Dermis microvascular lymphatic vessel endothelial cell (primary cell): ENCODE results near the gene USP25. TPM values are rescaled to one million over a fixed set of nuclear protein-coding genes. Genes with fewer than 3 reads are reported as not detected.

ENCODE experiments used
- DNase-seq, 2 donors: peaks; one replicate each; pipeline versions ENCODE4 v3.0.0 to v3.0.0-alpha.2; 2010; ENCODE audit warnings: low read depth in 2 of 2
- total RNA-seq: library from RNA; depleted of rRNA; stranded (reverse); fragments of >200 nt; gene quantifications from 2 replicates; pipeline ENCODE4 v1.2.1, GENCODE V29; 2014

Gene USP25
- total RNA-seq, 1 donor from 2014 or later: 50.2 TPM

DNA sequence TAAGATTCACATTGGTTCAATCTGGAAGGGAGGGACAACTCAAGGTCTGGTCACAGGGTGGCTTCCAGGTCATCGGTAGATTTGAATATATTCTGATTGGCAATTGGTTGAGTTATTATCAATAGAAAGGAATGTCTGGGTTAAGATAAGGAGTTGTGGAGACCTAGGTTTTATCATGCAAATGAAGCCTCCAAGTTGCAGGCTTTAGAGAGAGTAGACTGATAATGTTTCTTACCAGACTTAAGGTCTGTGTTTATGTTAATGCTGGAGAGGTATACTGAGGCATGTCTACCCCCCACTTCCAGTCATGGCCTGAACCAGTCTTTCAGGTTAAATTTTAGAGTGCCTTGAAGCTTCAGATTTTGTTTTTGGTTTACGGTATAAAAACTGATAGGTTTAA lies 29.7 kb downstream of the USP25 start:
- DNase-seq: no peak

DNA sequence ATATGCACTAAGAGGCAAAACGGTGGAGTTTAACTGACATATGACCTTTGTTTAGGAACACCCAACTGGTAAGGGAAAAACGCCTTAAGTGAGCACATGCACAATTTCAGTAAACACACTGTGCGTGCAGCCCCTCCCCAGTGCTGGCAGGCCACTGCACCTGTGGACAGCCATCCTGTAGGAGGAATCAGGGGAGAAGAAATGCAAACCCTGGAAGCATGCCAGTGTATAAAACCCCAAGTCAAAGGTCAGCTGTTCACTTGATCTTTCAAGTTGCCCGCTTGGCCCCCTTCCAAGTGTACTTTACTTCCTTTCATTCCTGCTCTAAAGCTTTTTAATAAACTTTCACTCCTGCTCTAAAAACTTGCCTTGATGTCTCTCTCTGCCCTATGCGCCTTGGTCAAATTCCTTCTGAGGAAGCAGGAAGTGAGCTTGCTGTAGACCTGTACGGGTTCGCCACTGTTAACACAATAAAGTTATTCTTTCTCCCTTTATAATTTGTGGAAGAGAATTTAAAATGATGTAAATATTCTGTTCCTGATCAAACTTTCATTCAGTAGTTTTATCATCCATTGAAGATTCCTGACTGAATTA lies 31.8 kb downstream of the USP25 start:
- peak in 1 of 2 donors; percentile 22 for DNase-seq

DNA sequence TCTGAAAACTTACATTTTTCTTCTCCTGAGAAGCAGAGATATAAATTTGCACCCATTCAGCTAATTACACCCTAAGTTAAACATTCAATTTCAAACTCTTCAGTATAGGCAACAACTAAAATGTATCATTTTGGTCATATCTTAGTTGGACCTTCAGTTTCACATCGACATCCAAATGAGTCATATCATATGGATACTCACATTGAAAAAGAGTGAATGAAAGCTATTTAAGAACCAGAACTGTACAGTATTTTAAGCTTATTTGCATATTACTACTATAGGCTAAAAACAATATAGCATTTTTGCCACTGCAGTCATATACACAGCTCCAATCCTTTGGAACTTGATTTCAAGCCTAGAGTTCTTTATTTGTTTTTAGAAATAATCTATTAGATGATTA lies 33.6 kb downstream of the USP25 start:
- DNase-seq: no peak

DNA sequence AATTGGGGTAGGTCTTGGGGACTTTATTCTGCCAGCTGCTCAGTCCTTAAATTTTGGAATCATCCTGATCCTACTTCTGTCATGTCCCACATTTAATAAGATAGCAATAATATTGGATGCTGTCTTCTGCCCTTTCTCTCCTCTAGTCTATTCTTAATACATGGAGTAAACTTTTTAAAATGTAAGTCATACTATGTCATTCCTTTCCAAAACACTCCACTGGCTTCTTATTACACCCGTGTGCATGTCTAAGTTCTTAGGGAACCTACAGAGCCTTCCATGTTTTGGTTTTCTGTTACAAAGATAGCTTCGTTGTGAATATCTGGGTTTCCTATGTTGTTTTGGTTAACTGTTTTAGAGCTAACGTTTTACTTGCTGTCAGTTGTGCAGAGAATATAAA lies 35.1 kb downstream of the USP25 start:
- DNase-seq: no peak

DNA sequence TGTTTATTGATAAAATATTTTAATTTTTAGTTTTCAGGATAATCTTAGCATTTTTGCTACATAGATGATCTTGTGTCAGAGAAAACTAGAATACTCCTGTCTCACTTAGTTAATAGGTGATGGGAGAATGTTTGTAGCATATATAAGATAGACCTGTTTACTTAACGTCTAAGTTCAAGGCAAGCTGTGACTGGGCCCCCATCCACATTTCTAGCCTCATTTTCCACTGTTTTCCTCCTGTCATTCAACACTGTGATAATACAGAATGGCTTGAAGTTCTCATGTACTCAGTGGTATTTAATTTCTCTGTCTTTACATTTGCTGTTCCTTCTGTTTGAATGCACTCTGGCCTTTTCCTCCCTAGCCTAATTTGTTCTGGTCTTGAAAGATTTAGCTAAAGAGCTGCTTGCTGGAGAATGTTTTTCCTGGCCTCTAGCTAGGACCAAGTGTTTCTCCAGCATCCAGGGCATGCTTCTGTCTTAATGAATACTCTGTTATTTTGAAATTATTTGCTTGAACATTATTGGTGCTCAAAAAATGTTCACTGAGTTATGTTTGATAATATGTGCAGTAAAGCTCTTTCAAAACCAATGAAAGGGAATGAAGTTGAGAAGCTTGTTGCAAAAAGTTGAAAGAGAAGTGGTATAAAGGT lies 37.3 kb downstream of the USP25 start:
- DNase-seq: no peak

DNA sequence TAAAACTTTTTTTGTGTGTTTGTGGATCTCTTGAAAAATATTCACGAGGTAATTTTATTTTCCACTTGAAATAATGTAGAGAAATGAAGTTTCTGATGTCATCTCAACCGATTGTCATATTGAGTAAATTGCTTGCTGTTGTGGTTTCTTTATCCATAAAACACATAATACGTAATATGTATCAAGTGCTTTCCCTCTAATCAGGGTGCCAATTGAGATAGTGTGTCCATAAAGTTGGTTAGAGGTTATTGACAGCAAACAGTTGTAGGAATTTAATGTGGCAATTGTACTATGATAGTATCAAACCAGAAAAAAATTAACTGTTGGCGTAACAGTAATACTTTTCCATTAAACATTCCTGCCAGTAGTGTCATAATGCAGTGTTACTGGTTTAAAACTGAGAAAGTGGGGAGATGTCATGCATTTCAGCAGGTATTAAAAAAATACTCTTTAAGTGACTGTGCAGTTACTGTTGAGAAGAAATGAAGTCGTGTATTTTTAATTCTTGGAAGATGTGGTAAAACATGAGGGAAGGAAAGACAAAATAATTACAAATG lies 38.3 kb downstream of the USP25 start:
- no peak for DNase-seq

DNA sequence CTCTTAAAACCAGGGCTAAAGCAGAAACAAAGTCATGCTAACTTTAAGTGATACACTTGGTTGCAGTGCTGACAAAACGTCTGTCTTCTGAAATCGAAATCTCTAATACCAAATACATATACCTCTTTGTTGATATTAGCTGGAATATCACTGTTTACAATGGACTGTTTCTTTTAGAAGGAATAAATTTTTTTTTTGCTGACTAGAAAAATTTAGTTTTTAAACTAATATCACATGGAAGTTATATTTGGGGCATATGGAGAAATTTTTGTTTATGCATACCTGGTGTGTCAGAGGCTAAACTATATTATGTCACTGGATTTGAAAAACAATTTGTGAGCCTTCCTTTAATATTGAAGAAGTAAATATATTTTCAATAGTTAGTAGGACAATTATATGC lies 39.1 kb downstream of the USP25 start:
- no peak for DNase-seq

DNA sequence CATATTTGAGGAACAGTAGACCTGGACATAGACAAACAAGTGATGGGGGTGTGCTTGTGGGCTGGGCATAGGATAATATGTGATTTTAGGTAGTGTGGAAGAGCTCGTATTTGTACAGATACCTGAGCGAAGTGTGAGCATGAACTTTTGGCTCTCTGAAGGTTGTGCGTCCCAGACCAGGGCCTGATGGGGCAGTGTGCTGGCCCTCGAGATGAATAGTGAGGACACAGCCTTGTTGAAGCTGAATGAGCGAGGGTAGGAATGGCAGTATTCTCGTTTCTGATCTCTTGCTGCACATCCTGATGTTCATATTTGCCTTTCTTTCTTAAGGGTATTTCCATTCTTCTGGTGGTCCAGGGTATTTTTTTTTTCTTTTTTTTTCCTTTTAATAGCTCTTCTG lies 41.5 kb downstream of the USP25 start:
- no peak for DNase-seq

DNA sequence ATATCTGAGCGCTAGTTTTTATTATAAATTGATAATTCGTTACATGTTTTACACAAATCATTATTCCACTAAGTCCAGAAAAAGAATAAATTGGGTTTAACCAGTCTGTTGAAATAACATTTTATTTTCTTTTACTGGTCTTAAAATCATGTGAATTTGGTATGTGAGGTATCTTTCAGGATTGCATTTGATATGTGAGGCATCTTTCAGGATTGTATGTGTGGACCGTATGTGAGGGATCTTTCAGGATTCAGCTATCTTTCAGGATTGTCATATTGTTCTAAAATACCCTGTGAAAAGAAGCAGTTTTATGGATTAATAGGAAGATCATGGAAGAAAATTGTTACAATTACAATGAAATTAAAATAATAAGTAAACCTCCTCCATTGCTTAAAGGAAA lies 42.9 kb downstream of the USP25 start:
- no peak for DNase-seq

DNA sequence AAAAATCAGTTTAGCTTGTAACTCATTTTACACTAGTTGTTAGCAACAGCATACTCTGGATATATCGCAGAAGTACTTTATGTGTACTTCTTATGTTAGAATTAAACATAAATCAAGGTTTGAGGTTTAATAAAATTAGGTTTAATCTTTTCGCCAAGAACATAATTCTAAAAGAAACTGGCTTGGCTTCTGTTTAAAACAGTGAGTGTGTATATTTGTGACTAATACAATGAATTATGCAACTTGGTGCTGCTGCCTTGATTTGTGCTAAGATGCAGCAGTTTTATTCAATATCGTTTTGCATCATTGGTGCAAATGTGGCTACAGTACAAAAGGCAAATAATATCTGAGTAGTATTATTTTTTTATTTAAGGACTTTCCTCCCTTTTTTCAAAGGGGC lies 44.8 kb downstream of the USP25 start:
- no peak for DNase-seq

DNA sequence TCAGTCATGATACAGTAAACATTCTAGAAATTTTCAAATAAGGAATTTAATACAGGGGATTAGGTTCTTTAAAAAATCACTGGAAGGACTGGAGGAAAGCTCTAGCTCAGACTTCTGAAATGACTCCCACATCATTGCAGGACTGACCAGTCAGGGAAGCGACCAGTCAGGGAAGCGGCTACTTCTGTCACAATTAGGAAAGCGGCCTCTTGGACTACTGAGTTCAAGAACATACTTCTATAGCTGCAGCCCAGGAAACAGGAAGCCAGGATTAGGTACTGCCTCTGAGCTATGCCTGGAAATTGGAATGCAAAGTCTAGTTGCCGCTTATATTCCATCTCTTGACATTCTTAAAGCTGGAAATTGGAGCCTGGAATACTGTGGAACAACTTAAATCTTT lies 45.5 kb downstream of the USP25 start:
- no peak for DNase-seq

DNA sequence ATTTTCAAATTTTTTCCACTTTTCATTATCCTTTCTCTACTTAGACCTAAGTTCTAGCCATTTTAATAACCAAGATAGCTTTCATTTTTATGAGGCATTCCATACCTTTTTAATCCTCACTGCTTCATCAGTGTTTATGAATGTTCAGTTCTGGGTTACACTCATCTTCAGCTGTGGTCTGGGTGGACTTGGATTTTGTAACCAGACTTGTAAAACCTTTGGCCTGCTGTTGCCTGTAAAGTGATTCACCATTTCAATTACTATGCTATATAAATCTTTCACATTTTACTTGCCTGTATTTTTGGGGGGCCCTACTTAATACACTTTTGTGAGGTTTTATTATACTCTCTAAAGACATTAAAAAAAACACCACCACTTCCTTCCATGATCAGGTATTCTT lies 46.2 kb downstream of the USP25 start:
- DNase-seq: no peak

DNA sequence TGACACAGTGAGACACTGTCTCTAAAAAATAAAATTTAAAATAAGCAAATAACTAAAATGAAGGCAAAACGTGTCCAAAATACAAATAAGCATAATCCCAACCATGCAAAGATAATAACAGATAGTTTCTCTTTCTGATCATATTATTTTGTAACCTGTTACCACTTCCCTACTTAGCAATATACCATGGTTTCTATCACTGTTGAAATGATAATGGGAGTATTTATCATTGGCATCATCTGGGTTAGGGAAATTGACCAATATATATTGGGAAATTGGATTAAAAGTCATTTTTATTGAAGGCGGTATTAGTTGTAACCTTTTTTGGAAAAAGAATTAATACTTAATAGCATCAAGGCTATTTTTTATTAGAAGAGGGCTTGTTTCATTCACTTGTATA lies 47.0 kb downstream of the USP25 start:
- DNase-seq: no peak

DNA sequence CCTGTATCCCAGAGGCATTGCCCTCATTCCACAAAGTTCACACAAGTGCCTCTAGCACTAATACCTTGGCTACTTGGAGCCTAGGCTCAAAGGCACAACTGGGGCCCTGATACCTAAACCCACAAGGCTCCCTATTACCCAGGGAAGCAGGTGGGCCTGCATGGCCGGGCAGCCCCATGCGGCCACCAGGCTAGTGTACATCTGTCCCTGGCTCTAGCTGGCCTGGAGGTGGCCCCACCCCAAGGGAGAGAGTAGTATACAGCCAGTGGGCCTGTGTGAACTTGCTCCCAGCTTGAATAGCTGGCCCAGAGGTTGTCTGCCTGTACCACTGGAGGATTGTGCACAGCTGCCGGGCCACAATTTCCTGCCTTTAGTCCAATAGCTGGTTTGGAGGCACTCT lies 52.2 kb downstream of the USP25 start:
- no peak for DNase-seq

DNA sequence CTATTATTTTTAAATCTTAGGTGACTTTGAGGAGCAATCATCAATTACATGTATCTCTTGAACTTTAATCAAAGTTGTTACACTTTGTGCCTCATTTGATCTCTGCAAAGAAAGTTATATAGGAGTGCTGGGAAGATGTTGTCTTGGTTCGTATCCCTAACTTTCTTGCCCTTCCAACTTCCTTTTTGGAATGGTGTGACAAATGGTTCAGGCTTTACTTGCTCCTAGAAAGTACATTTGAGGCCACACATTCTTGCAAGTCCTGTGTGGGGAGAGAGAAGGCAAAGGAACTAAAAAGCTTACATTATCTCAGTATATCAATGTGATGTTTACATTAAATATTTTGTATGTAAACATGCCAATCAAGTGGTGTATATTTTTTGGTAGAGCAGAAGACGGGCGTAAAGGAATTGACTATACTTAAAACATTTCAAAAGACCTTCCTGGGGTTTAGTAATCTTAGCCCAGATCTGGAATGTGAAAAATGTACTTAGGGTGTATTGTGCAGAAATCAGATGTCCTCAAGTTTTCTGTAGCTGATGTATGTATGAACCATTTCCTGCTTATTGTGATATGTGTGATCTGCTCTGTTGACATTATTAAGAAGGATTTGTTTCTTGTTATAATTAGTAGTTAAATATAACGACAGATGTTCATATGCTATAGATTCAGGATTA lies 59.2 kb downstream of the USP25 start:
- DNase-seq: peak in 1 of 2 donors; percentile 36

DNA sequence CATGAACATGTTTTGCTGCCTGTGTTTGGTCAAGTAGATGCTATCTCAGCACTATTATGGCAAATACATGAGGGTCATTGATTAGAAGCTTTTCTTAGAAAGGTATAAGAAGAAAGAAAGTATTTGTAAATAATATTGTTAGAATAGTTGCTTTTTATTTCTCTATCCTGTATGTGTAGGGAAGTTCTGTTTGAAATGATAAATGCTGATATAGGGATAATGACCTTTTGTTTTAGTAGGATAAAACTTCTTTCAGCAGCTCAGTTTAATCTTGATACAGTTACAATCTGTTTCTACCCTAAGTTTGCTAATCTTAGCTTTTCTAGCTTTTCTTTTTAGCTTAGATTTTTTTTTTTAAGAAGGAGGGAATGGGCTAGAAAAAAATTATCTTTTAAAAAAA lies 63.3 kb downstream of the USP25 start:
- no peak for DNase-seq

DNA sequence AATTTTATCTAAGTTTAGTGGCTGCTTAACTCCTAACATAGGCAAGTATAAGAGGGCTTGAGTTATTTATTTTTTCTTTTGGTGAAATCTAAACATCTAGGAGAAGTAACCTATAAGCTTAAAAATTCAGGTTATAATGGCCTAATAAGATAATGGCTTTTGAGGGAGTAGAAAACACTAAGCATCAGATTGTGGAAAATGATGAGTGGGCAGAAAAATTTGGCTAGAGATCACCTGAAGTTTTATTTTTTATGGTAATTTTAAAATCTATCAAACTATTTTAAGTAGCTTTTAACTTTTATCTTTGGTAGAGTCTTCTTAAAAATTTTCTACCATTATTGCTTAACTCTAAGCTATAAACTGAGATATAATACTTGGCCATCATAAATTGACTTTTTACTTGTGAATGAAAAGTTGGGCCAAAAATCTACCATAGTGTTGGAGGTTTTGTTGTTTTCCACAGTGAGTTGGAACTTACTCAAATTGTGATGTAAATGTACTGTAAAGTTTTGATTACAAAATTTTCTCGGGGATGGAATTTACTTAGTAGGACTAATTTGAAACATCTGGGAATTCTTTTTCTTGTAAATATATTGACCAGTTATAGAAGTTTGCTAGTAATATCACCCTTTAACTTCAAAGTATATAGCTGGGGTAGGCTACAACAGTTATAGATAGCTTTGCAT lies 63.9 kb downstream of the USP25 start:
- DNase-seq: no peak

DNA sequence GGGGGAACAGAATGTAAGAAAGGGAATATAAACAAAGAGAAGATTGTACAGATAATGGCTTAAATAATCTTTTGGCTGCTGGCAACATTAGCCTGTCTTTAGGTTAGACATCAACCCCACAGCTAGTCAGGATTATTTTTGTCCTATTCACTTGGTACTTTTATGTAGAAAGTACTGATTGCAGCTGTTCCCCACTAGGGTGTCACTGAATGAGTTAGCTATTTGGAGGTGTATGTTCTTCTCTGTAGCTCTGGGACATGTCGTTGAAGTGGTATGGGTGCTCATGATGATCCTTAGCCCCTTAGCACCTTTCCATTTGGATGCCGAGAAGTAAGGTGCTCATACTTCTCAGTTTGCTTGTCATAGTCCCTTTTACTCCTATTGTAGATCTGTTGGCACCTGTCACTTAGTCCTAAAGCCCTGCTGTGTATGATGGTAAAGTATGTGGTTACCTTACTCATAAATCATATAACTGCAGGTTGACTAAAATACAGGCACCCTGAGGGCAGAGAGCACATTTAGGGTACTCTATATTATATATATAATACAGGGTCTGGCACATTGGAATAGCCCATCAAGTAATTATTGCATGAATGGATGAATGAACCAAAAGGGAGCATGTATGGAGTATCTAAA lies 64.6 kb downstream of the USP25 start:
- DNase-seq: no peak

DNA sequence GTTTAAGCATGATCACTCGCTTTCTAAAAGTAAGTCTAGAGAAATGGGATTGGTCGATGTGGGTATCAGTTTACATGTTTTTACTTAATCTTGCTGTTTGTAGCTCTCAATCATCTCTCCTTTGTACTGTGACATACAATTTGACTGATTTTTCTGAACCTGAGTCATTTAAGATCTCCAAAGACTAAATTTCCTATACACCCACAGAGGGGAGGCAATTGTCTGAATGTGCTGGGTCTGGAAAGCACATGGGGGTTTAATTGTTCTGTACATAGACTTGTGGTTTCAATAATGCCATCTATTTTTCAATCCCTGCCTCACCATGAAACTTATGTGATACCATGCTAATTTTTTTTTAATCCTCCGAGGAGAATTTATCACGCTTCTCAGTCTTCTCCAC lies 65.8 kb downstream of the USP25 start:
- DNase-seq: no peak

DNA sequence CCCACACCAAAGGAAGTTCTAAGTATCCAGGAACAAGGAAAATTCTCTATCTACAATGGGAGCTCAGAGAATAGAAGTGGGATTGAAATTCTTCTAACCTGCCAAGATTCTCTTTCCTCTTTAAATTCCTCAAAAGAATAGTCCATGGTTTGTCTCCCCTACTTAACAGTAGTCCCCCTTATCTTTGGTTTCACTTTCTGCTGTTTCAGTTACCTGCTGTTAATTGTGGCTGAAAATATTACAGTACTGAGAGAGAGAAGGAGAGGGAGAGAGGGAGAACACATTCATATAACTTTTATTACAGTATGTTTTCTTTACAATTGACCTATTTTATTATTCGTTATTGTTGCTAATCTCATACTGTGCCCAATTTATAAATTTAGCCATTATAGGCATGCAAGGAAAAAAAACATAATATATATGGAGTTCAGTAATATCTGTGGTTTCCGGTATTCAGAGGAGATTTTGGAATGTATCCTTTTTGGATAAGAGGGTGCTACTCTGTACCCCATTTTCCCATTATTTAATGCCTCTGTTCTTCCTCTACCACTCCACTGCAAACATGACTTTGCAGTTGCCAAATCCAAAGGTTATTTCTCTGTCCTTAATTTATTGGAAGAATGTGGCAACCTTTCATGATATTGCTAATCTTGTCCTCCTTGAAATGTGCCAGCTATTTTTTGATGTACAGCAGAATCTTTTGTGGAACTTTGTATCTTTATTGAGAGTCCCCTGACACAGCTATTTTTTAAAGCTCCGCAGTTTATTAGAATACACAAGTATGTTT lies 68.0 kb downstream of the USP25 start:
- no peak for DNase-seq

DNA sequence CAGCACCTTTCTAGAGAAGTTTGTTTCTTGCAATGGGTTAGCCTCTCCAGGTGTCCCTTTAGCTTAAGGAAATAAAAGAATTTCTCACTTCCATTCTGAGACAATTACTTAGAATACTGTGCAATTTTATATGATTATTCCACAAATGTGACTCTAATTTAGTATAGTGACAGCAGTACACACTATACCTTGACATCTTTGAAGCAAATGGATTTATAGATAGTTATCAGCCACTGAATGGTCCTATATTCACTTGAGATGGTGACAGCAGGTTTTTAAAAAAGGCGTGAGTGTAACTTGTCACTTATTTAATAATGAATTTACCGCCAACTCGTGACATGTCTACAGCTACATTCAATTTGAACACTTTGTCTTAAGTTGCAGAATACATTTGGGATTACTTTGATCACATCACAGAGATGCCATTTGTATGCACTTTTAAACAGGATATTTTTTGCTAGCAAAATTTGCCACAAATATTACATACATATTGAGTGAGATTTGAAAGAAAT lies 71.6 kb downstream of the USP25 start:
- DNase-seq: no peak
